Choroid plexus epithelial cell (primary cell): ENCODE results near the gene RBM10.
A peak's percentile ranks its signal among the peaks of the same experiment; 100 is the strongest.

ENCODE experiments used
- DNase-seq: peaks from one replicate; pipeline ENCODE4 v3.0.0-alpha.2; 2010; ENCODE audit warnings: low read depth
- H3K4me3 ChIP-seq: 2 replicates; pipeline ENCODE4 v1.5.1; 2011; ENCODE audit warnings: low read depth, mild to moderate bottlenecking, control low read depth, low read length, moderate library complexity
- TF ChIP-seq, protein P1 (sequence below): conservative IDR thresholded peaks from 2 replicates; pipeline ENCODE4 v1.5.1; 2011; ENCODE audit warnings: low read depth, mild to moderate bottlenecking, control low read depth, inconsistent platforms, low read length, moderate library complexity

The RBM10 gene

DNA sequence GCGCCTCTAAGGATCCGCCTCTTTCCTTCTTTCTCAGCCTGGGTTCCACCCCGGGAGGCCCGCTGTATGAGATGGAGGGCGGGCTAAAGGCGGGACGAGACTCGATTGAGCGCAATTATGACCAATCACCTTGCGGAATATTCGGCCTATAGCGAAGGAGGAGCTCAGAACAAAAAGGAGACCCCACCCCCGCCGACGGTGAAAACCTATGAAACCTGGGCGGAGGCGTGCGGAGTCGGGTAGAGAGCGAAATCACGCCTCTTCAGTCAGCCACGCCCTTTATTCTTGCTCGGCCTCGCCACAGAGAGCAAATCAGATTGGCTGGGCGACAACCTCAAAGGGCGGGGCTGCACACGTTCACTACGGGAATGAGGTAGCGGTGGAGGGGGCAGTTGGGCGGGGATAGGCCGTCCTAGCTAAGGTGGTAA lies 72.8 kb downstream of the RBM10 start:
- H3K4me3 ChIP-seq, result peak overlapping the region; percentile 69
- TF ChIP-seq, protein P1, sequence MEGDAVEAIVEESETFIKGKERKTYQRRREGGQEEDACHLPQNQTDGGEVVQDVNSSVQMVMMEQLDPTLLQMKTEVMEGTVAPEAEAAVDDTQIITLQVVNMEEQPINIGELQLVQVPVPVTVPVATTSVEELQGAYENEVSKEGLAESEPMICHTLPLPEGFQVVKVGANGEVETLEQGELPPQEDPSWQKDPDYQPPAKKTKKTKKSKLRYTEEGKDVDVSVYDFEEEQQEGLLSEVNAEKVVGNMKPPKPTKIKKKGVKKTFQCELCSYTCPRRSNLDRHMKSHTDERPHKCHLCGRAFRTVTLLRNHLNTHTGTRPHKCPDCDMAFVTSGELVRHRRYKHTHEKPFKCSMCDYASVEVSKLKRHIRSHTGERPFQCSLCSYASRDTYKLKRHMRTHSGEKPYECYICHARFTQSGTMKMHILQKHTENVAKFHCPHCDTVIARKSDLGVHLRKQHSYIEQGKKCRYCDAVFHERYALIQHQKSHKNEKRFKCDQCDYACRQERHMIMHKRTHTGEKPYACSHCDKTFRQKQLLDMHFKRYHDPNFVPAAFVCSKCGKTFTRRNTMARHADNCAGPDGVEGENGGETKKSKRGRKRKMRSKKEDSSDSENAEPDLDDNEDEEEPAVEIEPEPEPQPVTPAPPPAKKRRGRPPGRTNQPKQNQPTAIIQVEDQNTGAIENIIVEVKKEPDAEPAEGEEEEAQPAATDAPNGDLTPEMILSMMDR, result no peak

DNA sequence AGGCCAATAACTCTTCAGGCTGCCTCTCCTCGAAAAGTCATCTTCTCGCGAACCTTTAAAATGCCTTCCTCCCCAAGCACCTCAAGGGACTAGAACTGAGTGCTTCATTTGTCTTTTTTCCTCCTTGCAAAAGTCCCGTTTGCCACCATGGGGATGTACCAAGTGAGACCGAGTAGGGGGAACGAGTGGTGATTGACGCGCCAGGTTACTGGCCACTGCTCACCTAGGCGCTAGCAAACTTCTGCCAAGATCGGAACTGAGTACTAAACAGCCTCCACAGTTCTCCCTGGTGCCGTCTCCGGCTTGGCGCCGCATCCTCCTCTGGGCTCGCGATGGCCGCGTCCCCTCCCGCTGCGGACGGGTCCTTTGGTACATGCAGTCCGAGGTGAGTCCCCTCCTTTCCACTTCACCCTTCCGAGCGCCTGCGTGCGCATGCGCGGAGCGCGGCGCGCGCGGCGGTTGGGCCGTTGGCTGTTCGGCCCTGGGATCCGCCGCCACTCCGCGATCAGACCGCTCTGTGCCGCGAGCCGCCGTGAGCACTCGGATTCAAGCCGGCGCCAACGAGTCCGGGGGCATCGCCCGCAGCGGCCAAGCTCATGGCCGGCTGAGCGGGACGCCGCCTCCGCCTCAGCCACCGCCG lies 73.4 kb downstream of the RBM10 start, which contains the start of gene CDK16:
Gene CDK16, plus strand, starts transcription at position 402 of the 640 bp plus-strand sequence. CDS start 4,877 bp downstream, outside the sequence.
- peak within 1 kb of the TSS; percentile 69 for H3K4me3 ChIP-seq
- peak; percentile 84 for DNase-seq
- TF ChIP-seq, protein P1, result no peak

More for the DNA sequence above, 72.8 kb downstream of the RBM10 start:
- peak; percentile 99 for DNase-seq

DNA sequence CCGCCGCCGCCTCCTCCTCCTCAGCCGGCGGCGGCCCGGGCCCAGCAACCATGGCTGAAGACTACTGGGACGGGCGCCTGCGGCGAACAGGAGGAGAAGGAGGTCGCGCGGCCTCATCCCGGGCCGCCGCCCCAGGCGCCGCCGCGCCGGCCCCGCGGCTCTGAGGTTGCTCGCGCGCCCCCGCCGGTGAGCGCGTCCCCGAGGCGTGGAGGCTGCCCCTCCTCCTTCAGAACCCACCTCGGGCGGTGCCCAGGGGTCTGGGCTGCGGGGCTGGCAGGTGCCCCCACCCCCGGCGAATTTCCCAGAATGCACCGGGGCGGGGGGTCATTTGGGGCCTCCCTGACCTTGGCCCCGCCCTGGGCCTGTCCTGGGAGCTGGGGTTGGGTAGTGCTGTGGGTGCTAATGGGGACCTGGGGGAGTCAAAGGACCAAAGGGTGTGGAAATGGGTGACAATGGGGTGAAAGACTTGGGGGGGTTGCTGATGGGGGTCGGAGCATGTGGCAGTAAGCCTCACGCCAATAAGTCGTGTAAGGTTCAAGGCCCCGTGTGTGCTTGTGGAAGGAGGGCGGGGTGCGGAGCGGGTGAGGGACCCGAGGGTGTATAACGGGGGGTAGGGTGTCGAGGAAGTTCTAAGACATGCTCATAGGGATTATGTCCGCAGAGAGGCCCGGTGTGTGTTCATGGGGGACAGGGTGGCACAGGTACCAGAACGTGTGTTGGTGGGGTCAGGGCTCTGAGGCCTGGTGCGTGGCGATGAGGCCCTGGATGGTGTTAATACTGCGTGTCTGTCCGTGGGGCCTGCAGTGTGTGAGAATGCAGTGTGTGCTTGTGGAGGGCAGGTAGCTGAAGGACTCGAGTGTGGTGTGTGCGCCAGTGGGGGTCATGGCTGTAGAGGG lies 74.1 kb downstream of the RBM10 start:
- H3K4me3 ChIP-seq, result peak overlapping the region; percentile 69
- TF ChIP-seq, protein P1, result no peak
- no peak for DNase-seq

DNA sequence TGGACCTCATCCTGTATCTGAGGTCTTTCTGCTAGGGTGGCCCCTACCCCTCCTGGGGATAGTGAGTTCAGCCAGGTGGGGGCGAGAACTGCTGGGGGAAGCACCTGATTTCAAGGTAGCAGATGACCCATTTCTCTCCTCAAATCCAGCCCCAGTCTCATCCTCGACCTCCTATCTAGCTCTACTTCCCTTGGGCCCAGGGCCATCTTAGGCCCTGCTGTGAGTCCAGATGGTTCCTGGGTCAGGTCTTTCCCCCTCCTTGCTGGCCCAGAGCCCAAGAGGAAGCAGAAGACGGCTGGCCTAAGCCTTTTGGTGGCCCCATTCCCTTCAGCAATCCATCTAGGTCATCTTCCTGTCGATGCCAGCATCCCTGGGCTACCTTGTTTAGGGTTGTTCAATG lies 76.7 kb downstream of the RBM10 start:
- H3K4me3 ChIP-seq, result no peak overlapping the region
- DNase-seq, result no peak
- TF ChIP-seq, protein P1, result no peak

DNA sequence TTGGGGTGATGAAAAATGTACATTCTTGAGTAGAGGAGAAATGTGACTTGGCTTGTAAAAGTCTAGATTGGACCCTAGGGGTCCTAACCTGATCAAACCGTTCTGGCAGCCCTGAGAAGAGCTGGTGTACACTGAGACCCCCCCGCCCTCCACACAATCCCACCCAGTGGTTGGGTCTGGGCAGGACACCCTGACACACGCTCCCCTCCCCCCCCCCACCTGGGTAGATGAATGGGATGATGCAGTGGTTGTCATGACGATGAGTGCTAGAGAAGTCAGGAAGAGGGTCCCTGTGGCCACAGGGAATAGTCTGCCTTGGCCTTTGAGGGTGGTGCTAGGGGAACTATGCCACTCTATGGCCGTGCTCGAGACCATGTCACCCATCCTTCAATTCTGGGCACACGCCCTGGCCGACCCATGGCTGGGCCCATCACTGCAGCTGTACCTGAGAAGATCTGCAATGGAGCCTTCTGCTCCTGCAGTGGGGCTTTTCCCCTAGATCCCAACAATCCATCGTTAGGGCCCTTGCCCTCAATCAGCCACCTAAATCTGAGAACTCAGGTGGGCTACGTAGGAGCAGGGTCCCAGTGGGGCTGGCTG lies 77.8 kb downstream of the RBM10 start:
- TF ChIP-seq, protein P1, result no peak
- DNase-seq, result no peak
- H3K4me3 ChIP-seq, result no peak overlapping the region

DNA sequence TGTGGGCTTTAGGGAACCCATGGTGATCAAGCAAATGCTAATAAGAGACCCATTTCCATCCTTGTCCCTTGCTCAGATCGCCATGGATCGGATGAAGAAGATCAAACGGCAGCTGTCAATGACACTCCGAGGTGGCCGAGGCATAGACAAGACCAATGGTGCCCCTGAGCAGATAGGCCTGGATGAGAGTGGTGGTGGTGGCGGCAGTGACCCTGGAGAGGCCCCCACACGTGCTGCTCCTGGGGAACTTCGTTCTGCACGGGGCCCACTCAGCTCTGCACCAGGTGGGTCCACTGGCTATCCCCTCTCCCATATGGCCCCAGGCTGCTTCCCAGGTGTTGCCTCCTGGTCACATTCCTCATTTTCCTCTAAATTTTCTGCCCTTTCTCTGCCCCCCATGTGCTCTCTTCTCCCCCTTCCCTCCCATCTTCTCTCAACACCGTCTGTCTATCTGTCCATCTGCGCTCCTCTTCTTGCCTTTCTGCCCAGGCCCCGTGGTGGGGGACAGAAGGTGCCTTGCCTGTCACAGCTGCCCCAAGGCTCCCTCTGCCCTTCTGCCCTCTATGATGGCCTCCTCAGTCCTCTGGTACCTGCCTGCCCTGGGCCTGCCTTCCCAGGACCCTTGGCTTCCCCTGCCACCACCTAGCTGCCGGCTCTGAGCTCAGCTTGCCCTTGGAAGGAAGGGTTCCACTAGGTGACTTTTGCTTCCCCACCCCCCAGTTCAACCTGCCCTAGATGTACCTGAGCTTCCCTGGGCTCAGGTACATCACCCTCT lies 78.6 kb downstream of the RBM10 start:
- TF ChIP-seq, protein P1, result no peak
- H3K4me3 ChIP-seq, result no peak overlapping the region
- DNase-seq, result no peak
